ENCODE data around the gene DCLRE1A. TPM values are rescaled to one million over a fixed set of nuclear protein-coding genes. Genes with fewer than 3 reads are reported as not detected.
A peak's percentile ranks its signal among the peaks of the same experiment; 100 is the strongest.

The DCLRE1A gene
- total RNA-seq, 4 donors from 2014 or later: 4.0 to 7.7 (median 6.0) TPM

DNA sequence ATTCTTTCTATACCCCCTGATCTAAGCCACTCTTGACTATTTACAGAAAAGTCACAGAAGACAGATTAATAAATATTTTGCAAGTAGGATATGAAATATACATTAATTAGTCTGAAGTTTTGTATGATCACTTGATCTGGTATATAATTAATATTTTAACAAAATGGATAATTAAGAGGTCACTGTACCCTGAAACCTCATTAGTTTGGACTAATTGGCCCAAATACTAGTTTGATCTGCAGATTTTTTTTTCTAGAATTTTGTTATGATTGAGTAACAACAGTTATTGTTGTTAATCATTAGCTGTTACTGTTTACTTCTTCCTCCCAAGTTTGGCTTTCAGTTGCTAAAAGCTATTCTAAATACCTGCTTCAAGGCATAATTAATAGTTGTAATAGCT, 3.3 kb upstream of the DCLRE1A start:
- H3K36me3 ChIP-seq: peaks cover 0 to 29% (median 0%) of the 10 kb centered on the region in 3 donors
- H3K4me3 ChIP-seq: peak overlapping the region in 1 of 4 donors; percentile 88
- no peak for TF ChIP-seq POLR2A (IDR thresholded peaks at IDR 0.05)
- TF ChIP-seq, protein P1, sequence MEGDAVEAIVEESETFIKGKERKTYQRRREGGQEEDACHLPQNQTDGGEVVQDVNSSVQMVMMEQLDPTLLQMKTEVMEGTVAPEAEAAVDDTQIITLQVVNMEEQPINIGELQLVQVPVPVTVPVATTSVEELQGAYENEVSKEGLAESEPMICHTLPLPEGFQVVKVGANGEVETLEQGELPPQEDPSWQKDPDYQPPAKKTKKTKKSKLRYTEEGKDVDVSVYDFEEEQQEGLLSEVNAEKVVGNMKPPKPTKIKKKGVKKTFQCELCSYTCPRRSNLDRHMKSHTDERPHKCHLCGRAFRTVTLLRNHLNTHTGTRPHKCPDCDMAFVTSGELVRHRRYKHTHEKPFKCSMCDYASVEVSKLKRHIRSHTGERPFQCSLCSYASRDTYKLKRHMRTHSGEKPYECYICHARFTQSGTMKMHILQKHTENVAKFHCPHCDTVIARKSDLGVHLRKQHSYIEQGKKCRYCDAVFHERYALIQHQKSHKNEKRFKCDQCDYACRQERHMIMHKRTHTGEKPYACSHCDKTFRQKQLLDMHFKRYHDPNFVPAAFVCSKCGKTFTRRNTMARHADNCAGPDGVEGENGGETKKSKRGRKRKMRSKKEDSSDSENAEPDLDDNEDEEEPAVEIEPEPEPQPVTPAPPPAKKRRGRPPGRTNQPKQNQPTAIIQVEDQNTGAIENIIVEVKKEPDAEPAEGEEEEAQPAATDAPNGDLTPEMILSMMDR (IDR thresholded peaks at IDR 0.05): no peak
- no peaks in the 10 kb centered on the region for H3K27me3 ChIP-seq
- no peaks in the 10 kb centered on the region for H3K9me3 ChIP-seq
- no peak overlapping the region for H3K27ac ChIP-seq
- DNase-seq: no peak
- peaks cover 0 to 29% (median 2%) of the 10 kb centered on the region in 4 donors for H3K4me1 ChIP-seq

DNA sequence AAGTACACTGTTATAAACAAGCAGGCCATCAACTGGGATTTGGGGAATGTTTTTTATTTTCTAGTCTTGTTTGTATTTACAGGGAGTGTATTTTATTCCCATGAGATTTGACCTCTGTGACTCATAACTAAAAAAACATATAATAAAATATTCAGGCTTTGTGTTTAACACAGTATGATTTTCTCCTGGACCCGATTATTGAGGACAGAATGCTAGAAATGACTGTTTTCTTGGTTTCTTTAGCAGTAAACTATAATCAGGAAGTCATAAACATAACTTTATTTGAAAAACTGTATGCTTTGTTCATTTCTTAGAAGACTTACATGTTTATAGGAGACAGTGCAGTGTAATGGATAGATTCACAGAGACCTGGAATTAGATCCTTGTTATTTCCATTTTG, 2.7 kb upstream of the DCLRE1A start:
- TF ChIP-seq, protein P1 (IDR thresholded peaks at IDR 0.05): no peak
- TF ChIP-seq POLR2A (IDR thresholded peaks at IDR 0.05): no peak
- peaks cover 0 to 35% (median 2%) of the 10 kb centered on the region in 4 donors for H3K4me1 ChIP-seq
- no peaks in the 10 kb centered on the region for H3K9me3 ChIP-seq
- H3K27ac ChIP-seq: no peak overlapping the region
- H3K27me3 ChIP-seq: no peaks in the 10 kb centered on the region
- peak overlapping the region in 2 of 4 donors; percentile 23 to 88 for H3K4me3 ChIP-seq
- H3K36me3 ChIP-seq: peaks cover 0 to 24% (median 0%) of the 10 kb centered on the region in 3 donors
- no peak for DNase-seq

- peak overlapping the region; percentile 86 to 88 (median 88) for H3K4me3 ChIP-seq
- no peaks in the 10 kb centered on the region for H3K9me3 ChIP-seq
- peak overlapping the region; percentile 80 to 89 (median 86) for H3K27ac ChIP-seq
- H3K4me1 ChIP-seq: peaks cover 0 to 36% (median 2%) of the 10 kb centered on the region in 4 donors
- no peaks in the 10 kb centered on the region for H3K27me3 ChIP-seq
- peaks cover 0 to 8% (median 0%) of the 10 kb centered on the region in 3 donors for H3K36me3 ChIP-seq
- DNase-seq: peak in 2 of 3 donors; percentile 69 to 77
- peak; percentile 24 to 28 for TF ChIP-seq POLR2A (IDR thresholded peaks at IDR 0.05)
- TF ChIP-seq, protein P1 (IDR thresholded peaks at IDR 0.05): peak in 3 of 6 experiments; percentile 16 to 26 (median 20)
These were observed 1.1 kb upstream of the DCLRE1A start for GRCh38 chr10:113854761-113855588.

DNA sequence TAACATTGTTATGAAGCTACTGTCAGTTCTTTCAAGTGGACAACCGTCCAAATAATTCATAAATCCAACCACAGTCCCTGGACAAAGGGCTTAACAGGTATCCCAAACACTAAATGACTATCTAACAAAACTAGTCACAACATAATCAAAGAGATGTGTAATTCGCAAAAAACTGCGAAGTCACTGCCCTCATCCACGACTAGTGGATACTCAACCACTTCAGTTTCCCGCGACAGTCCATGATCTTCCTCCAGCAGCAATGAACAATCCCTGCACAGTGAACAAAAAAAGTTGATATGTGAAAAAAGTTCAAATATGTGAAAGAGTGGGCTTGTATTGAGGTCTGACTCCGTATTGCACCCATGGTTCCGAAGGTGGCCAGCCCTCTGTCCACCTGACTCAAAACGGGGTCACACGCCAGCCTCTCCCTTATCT, 287 bp downstream of the DCLRE1A start:
- H3K27ac ChIP-seq: peak overlapping the region; percentile 80 to 89 (median 86)
- no peaks in the 10 kb centered on the region for H3K9me3 ChIP-seq
- peak overlapping the region; percentile 86 to 88 (median 88) for H3K4me3 ChIP-seq
- no peaks in the 10 kb centered on the region for H3K27me3 ChIP-seq
- no peak for DNase-seq
- H3K36me3 ChIP-seq: no peaks in the 10 kb centered on the region
- peaks cover 0 to 36% (median 2%) of the 10 kb centered on the region in 4 donors for H3K4me1 ChIP-seq
- TF ChIP-seq, protein P1 (IDR thresholded peaks at IDR 0.05): peak in 1 of 6 experiments; percentile 2
- no peak for TF ChIP-seq POLR2A (IDR thresholded peaks at IDR 0.05)

- no peak for DNase-seq
- Histone ChIP-seq H3K36me3 (peaks cover 0 to 13% (median 0%) of the 10 kb centered on the region in 3 donors), H3K4me1 (peaks cover 0 to 7% (median 0%) of the 10 kb centered on the region in 4 donors)
These were observed 3.9 kb downstream of the DCLRE1A start for GRCh38 chr10:113849946-113850345.

More at GRCh38 chr10:113849946-113850345, 3.9 kb downstream of the DCLRE1A start:
- no peaks in the 10 kb centered on the region for H3K9me3 ChIP-seq
- H3K27me3 ChIP-seq: no peaks in the 10 kb centered on the region
- no peak for TF ChIP-seq POLR2A (IDR thresholded peaks at IDR 0.05)
- TF ChIP-seq, protein P1 (IDR thresholded peaks at IDR 0.05): no peak
- no peak overlapping the region for H3K4me3 ChIP-seq
- no peak overlapping the region for H3K27ac ChIP-seq

Measured in Peyer's patch (tissue), 4 donors.